Panc1 (cell line): Measurements from ENCODE around the gene UQCC2. TPM values are rescaled to one million over a fixed set of nuclear protein-coding genes. Genes with fewer than 3 reads are reported as not detected.

Experiments used
- ATAC-seq: fragments of 200-7000 bp; cut with Tn5 transposase; 2 replicates; pipeline ENCODE4 v1.9.1; 2020; ENCODE audit warnings: mild to moderate bottlenecking, moderate library complexity
- BruUV-seq: library from RNA; stranded (reverse); fragments of 400-500 nt; replicated peaks from 2 replicates; lab custom pipeline; 2021; lab: Mats Ljungman, UMichigan
- CTCF ChIA-PET: fragments of 300-600 bp; sonication (Branson Sonifier 250); formaldehyde crosslinking; loops from one replicate; lab custom pipeline; 2022; ENCODE audit warnings: antibody characterized with exemption; lab: Charles Lee
- POLR2A ChIA-PET: fragments of 300-600 bp; sonication (Branson Sonifier 250); formaldehyde crosslinking; loops from one replicate; lab custom pipeline; 2022; ENCODE audit warnings: antibody characterized with exemption; lab: Charles Lee
- DNase-seq: peaks from one replicate; pipeline ENCODE4 v3.0.0-alpha.2; 2010; ENCODE audit warnings: low read depth, low spot score
- H3K27ac ChIP-seq: 2 replicates; pipeline ENCODE4 v1.5.1; 2011; ENCODE audit warnings: mild to moderate bottlenecking, low read length, inconsistent platforms
- H3K27me3 ChIP-seq: fragments of 200-500 bp; sonication (Bioruptor generic); 2 replicates; pipeline ENCODE4 v1.6.0; 2014; ENCODE audit warnings: low read length, inconsistent platforms; ENCODE audit not compliant: control insufficient read depth, insufficient read depth
- H3K36me3 ChIP-seq: fragments of 200-500 bp; sonication (Bioruptor generic); 2 replicates; pipeline ENCODE4 v1.5.1; 2014; ENCODE audit warnings: inconsistent platforms, mild to moderate bottlenecking, low read length, moderate library complexity; ENCODE audit not compliant: control insufficient read depth, insufficient read depth
- H3K4me1 ChIP-seq: 2 replicates; pipeline ENCODE4 v1.5.1; 2011; ENCODE audit warnings: inconsistent platforms, mild to moderate bottlenecking, low read length, moderate library complexity; ENCODE audit not compliant: control insufficient read depth, insufficient read depth
- H3K4me3 ChIP-seq, 2 experiments: 2 replicates each; pipeline ENCODE4 v1.5.1; 2011 to 2012; ENCODE audit warnings: low read depth in 2 of 2, low read length in 2 of 2, mild to moderate bottlenecking in 2 of 2, inconsistent platforms in 1 of 2, moderate library complexity in 1 of 2
- H3K9me3 ChIP-seq: fragments of 200-500 bp; sonication (Bioruptor generic); 2 replicates; pipeline ENCODE4 v1.5.1; 2014; ENCODE audit warnings: low read depth, mild to moderate bottlenecking, inconsistent platforms, low read length, moderate library complexity; ENCODE audit not compliant: control insufficient read depth, insufficient read depth
- POLR2AphosphoS5 ChIP-seq: IDR thresholded peaks from 2 replicates; pipeline ENCODE4 v1.6.1; 2012; ENCODE audit warnings: mild to moderate bottlenecking, low read depth, low read length, moderate library complexity
- REST ChIP-seq, 2 experiments: IDR thresholded peaks; 2 replicates each; pipeline ENCODE4 v1.6.1; 2011 to 2012; ENCODE audit warnings: low read depth in 2 of 2, control low read depth in 1 of 2, low read length in 1 of 2, mild to moderate bottlenecking in 1 of 2, moderate library complexity in 1 of 2; ENCODE audit not compliant: insufficient read depth in 1 of 2
- SIN3A ChIP-seq: IDR thresholded peaks from 2 replicates; pipeline ENCODE4 v1.6.1; 2012; ENCODE audit warnings: low read depth, mild to moderate bottlenecking, low read length, moderate library complexity, borderline replicate concordance; ENCODE audit not compliant: insufficient read depth
- TCF7L2 ChIP-seq: IDR thresholded peaks from 2 replicates; pipeline ENCODE4 v1.6.1; 2011; ENCODE audit warnings: mild to moderate bottlenecking, low read depth, low read length, inconsistent platforms
- in situ Hi-C: cut with HindIII; loops from 2 replicates; pipeline ENCODE4 v1.10.0; 2016; ENCODE audit warnings: low sequenced_read_pairs, low pct_unique_long_range_greater_than_20kb
- intact Hi-C: fragments of 100-400 bp; cut with micrococcal nuclease; formaldehyde crosslinking; loops from one replicate; pipeline ENCODE4 v1.10.0; 2022; ENCODE audit not compliant: unreplicated experiment
- total RNA-seq: library from RNA; stranded (reverse); gene quantifications from one replicate; pipeline ENCODE4 v1.2.1, GENCODE V29; 2021; ENCODE audit not compliant: unreplicated experiment
- TF ChIP-seq, protein P1 (sequence below): fragments of 450-650 bp; IDR thresholded peaks from 2 replicates; pipeline ENCODE4 v1.5.1; 2017; ENCODE audit warnings: mild to moderate bottlenecking

The UQCC2 gene
- total RNA-seq, 1 experiment from 2014 or later, result 135 TPM

DNA sequence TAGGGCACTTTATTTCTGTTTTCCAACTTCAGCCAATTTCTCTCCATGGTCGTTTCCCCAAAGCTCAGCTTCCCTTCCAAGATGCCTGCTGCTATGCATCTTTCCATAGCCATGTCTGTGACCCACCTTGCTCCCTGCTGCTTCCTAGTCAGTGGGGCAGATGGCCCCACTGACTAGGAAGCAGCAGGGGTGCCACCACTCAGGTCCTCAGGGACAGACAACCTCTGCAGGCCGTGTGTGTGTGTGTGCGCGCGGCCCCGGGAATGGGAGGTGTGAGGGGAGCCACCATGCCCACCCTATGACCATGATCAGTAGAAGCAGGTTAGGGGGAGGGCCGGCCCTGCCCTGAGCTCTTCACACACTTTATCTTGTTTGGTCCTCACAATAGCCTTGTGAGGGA lies 37.9 kb upstream of the UQCC2 start:
- TF ChIP-seq TCF7L2 (no peak), REST (IDR thresholded peaks at IDR 0.05; ENCODE audit: insufficient read depth in 1 of 2, low read depth in 2 of 2, low read length in 1 of 2) (no peak), SIN3A (no peak), POLR2AphosphoS5 (no peak)
- TF ChIP-seq, protein P1, sequence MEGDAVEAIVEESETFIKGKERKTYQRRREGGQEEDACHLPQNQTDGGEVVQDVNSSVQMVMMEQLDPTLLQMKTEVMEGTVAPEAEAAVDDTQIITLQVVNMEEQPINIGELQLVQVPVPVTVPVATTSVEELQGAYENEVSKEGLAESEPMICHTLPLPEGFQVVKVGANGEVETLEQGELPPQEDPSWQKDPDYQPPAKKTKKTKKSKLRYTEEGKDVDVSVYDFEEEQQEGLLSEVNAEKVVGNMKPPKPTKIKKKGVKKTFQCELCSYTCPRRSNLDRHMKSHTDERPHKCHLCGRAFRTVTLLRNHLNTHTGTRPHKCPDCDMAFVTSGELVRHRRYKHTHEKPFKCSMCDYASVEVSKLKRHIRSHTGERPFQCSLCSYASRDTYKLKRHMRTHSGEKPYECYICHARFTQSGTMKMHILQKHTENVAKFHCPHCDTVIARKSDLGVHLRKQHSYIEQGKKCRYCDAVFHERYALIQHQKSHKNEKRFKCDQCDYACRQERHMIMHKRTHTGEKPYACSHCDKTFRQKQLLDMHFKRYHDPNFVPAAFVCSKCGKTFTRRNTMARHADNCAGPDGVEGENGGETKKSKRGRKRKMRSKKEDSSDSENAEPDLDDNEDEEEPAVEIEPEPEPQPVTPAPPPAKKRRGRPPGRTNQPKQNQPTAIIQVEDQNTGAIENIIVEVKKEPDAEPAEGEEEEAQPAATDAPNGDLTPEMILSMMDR, result no peak
- peaks cover 14% of the 10 kb centered on the region for H3K4me1 ChIP-seq
- CTCF ChIA-PET, result interaction anchor here (0.6 to 0.7 kb wide), 2 partner anchors 25 to 1247 kb away, joined by 6 to 9 read pairs; no protein-coding TSS in a partner anchor
- no TSS peak for BruUV-seq
- intact Hi-C loops, result loop anchor here (10.0 kb wide), 1 partner anchor 405 kb away; no protein-coding TSS in a partner anchor
- no peaks in the 10 kb centered on the region for H3K9me3 ChIP-seq
- in situ Hi-C loops, result no loop called here
- no peaks in the 10 kb centered on the region for H3K36me3 ChIP-seq
- no peaks in the 10 kb centered on the region for H3K27me3 ChIP-seq
- POLR2A ChIA-PET, result no interaction called here
- H3K27ac ChIP-seq, result no peak overlapping the region
- H3K4me3 ChIP-seq, result no peak overlapping the region
- DNase-seq, result no peak
- no peak for ATAC-seq

GRCh38 chr6:33748841-33749240 lies 37.3 kb upstream of the UQCC2 start:
- no peak for DNase-seq
- no TSS peak for BruUV-seq
- TF ChIP-seq, protein P1, result no peak
- no peak for TF ChIP-seq POLR2AphosphoS5
- no peak for TF ChIP-seq TCF7L2
- no peak for TF ChIP-seq REST (IDR thresholded peaks at IDR 0.05; ENCODE audit: insufficient read depth in 1 of 2, low read depth in 2 of 2, low read length in 1 of 2)
- TF ChIP-seq SIN3A, result no peak
- ChIA-PET POLR2A (interaction anchor here (0.7 kb wide), 1 partner anchor 1943 kb away, joined by 3 read pairs; no protein-coding TSS in a partner anchor), CTCF (interaction anchor here (0.7 kb wide), 1 partner anchor 1248 kb away, joined by 9 read pairs; no protein-coding TSS in a partner anchor)
- ATAC-seq, result no peak
- Histone ChIP-seq H3K27me3 (no peaks in the 10 kb centered on the region), H3K4me3 (no peak overlapping the region), H3K36me3 (no peaks in the 10 kb centered on the region), H3K27ac (no peak overlapping the region), H3K9me3 (no peaks in the 10 kb centered on the region), H3K4me1 (peaks cover 14% of the 10 kb centered on the region)
- intact Hi-C loops (loop anchor here (10.0 kb wide), 1 partner anchor 406 kb away; no protein-coding TSS in a partner anchor), in situ Hi-C loops (no loop called here)
